HL-60 (cell line): ENCODE results near the gene IGSF23.

Source experiments
- GABPA ChIP-seq: IDR thresholded peaks from 2 replicates; pipeline ENCODE4 v1.6.1; 2012; ENCODE audit warnings: low read depth
- POLR2AphosphoS5 ChIP-seq: IDR thresholded peaks from 2 replicates; pipeline ENCODE4 v1.6.1; 2012; ENCODE audit warnings: low read depth
- TF ChIP-seq, protein P1 (sequence below): IDR thresholded peaks from one replicate; pipeline ENCODE4 v1.5.1; 2011; ENCODE audit warnings: low read length, control low read depth, inconsistent platforms; ENCODE audit not compliant: insufficient read depth

DNA sequence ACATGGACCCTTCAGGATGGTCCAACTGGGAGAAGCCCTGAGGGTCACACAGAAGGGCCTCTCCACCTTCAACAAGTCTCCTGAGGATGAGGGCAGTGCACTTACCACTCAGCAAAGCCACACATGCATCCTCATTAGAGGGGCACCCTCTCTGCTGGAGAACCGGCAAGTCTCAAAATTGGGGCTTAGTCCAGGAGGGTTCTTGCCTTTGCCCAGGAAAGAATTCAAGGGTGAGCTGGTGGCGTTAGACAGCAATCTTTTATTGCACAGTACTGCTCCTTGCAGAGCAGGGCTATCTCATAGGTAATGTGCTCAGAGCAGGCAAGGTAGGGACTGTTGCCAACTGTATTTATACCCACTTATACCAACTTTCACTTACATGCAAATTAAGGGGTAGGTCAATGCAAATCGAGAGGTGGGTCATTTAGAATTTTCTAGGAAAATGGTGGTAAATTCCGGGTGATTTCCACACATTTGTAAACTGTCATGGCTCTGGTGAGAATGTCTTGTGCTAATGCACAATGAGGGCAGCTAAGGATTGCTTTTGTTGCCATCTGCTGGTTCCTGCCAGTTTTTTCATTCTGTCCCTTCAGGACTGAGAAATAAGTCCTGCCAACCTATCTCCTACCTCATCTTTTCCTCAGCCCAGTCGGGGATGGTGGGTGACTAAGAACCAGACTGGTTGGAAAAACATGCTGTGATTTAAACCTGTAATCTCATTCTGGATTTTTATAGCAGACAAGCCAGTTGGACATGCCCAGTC is 27.8 kb upstream of the IGSF23 start:
- TF ChIP-seq, protein P1, sequence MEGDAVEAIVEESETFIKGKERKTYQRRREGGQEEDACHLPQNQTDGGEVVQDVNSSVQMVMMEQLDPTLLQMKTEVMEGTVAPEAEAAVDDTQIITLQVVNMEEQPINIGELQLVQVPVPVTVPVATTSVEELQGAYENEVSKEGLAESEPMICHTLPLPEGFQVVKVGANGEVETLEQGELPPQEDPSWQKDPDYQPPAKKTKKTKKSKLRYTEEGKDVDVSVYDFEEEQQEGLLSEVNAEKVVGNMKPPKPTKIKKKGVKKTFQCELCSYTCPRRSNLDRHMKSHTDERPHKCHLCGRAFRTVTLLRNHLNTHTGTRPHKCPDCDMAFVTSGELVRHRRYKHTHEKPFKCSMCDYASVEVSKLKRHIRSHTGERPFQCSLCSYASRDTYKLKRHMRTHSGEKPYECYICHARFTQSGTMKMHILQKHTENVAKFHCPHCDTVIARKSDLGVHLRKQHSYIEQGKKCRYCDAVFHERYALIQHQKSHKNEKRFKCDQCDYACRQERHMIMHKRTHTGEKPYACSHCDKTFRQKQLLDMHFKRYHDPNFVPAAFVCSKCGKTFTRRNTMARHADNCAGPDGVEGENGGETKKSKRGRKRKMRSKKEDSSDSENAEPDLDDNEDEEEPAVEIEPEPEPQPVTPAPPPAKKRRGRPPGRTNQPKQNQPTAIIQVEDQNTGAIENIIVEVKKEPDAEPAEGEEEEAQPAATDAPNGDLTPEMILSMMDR = no peak
- TF ChIP-seq GABPA = no peak
- TF ChIP-seq POLR2AphosphoS5 = no peak
